Esophagus squamous epithelium (tissue), 5 donors: ENCODE measurements around the gene RAB4B. TPM values are rescaled to one million over a fixed set of nuclear protein-coding genes. Genes with fewer than 3 reads are reported as not detected.
A peak's percentile ranks its signal among the peaks of the same experiment; 100 is the strongest.

Source experiments
- DNase-seq: peaks from one replicate; lab custom pipeline; 2025; lab: John Stamatoyannopoulos, UW
- H3K27ac ChIP-seq, 4 donors: fragments of 200-600 bp; sonication (generic); one replicate each; pipeline ENCODE4 v1.5.1; 2016 to 2019; ENCODE audit warnings: mild to moderate bottlenecking in 1 of 4
- H3K27me3 ChIP-seq, 4 donors: fragments of 200-600 bp; sonication (generic); 1 replicate in 3 of 4; 2 replicates in 1 of 4; pipeline versions ENCODE4 v1.5.1 to v1.6.0; 2017 to 2021; ENCODE audit warnings: antibody characterized with exemption in 1 of 4
- H3K36me3 ChIP-seq, 3 donors: fragments of 200-600 bp; sonication (generic); one replicate each; pipeline ENCODE4 v1.5.1; 2016 to 2019
- H3K4me1 ChIP-seq, 3 donors: fragments of 200-600 bp; sonication (generic); one replicate each; pipeline ENCODE4 v1.5.1; 2017 to 2019
- H3K4me3 ChIP-seq, 4 donors: fragments of 200-600 bp; sonication (generic); 1 replicate in 3 of 4; 2 replicates in 1 of 4; pipeline ENCODE4 v1.5.1; 2016 to 2019; ENCODE audit warnings: mild to moderate bottlenecking in 2 of 4, moderate library complexity in 1 of 4
- H3K9me3 ChIP-seq, 3 donors: fragments of 200-600 bp; sonication (generic); one replicate each; pipeline ENCODE4 v1.5.1; 2016 to 2019
- CTCF ChIP-seq, 6 experiments: fragments of 450-650 bp in 4 of 6; fragments of 200-600 bp in 2 of 6; sonication (generic) in 2 of 6; IDR thresholded peaks; one replicate each; pipeline ENCODE4 v1.5.1; 2016 to 2019; ENCODE audit warnings: antibody characterized with exemption in 6 of 6, mild to moderate bottlenecking in 4 of 6, moderate library complexity in 4 of 6
- POLR2A ChIP-seq, 4 donors: fragments of 450-650 bp; IDR thresholded peaks; one replicate each; pipeline ENCODE4 v1.6.1; 2017; ENCODE audit warnings: antibody characterized with exemption in 4 of 4, mild to moderate bottlenecking in 4 of 4, moderate library complexity in 3 of 4
- WGBS, 2 donors: methylation state at CpG; one replicate each; pipeline ENCODE4 v1.1.5; 2018; 5-methylcytosine and 5-hydroxymethylcytosine counted together
- intact Hi-C: fragments of 100-400 bp; cut with DNase I; formaldehyde crosslinking; loops from one replicate; pipeline ENCODE4 v1.15.0; 2022
- total RNA-seq, 4 donors: library from RNA; depleted of rRNA; stranded (reverse); fragments of >200 nt; gene quantifications; one replicate each; pipeline ENCODE4 v1.1.0, GENCODE V29; 2016
- donor health status: DM: yes; HTN: yes; CAD: no.

RAB4B gene
- total RNA-seq, 4 donors from 2014 or later = 15.2 to 37.0 (median 20.5) TPM

GRCh38 chr19:40800339-40800996 is 22.4 kb downstream of the RAB4B start:
- no peak for DNase-seq
- TF ChIP-seq CTCF (IDR thresholded peaks at IDR 0.05) = no peak
- peak overlapping the region; percentile 69 to 98 (median 94) for H3K27ac ChIP-seq
- peak overlapping the region; percentile 85 to 99 (median 98) for H3K4me3 ChIP-seq
- no peaks in the 10 kb centered on the region for H3K27me3 ChIP-seq
- WGBS, 2 donors = 11% methylated on average over 3 of the region's 27 CpGs; no CpG with 5 or more reads in 1 of the 2 donors
- intact Hi-C loops = no loop called here
- H3K9me3 ChIP-seq = no peaks in the 10 kb centered on the region
- H3K4me1 ChIP-seq = peaks cover 55 to 66% (median 65%) of the 10 kb centered on the region in 3 donors
- peaks cover 11 to 42% (median 16%) of the 10 kb centered on the region in 3 donors for H3K36me3 ChIP-seq

GRCh38 chr19:40800997-40801377 is 22.9 kb downstream of the RAB4B start:
- Histone ChIP-seq H3K9me3 (no peaks in the 10 kb centered on the region), H3K27ac (peak overlapping the region in 3 of 4 donors; percentile 69 to 98 (median 95)), H3K4me1 (peaks cover 59 to 71% (median 70%) of the 10 kb centered on the region in 3 donors), H3K36me3 (peaks cover 11 to 38% (median 16%) of the 10 kb centered on the region in 3 donors), H3K27me3 (no peaks in the 10 kb centered on the region), H3K4me3 (peak overlapping the region in 3 of 4 donors; percentile 96 to 99 (median 99))
- intact Hi-C loops = no loop called here
- no peak for DNase-seq
- no peak for TF ChIP-seq POLR2A (IDR thresholded peaks at IDR 0.05)
- no peak for TF ChIP-seq CTCF (IDR thresholded peaks at IDR 0.05)
- WGBS, 2 donors = 77 to 98% methylated on average over 7 to 13 of the region's 27 CpGs

- peak overlapping the region; percentile 53 to 98 (median 92) for H3K27ac ChIP-seq
- WGBS, 2 donors = 44% methylated on average over 6 to 9 of the region's 13 CpGs
- intact Hi-C loops = no loop called here
- H3K27me3 ChIP-seq = no peaks in the 10 kb centered on the region
- no peak for TF ChIP-seq CTCF (IDR thresholded peaks at IDR 0.05)
- no peak for TF ChIP-seq POLR2A (IDR thresholded peaks at IDR 0.05)
- H3K36me3 ChIP-seq = peaks cover 10 to 33% (median 11%) of the 10 kb centered on the region in 3 donors
- no peaks in the 10 kb centered on the region for H3K9me3 ChIP-seq
- peak overlapping the region in 3 of 4 donors; percentile 0 to 99 (median 99) for H3K4me3 ChIP-seq
- no peak for DNase-seq
- peaks cover 66 to 78% (median 77%) of the 10 kb centered on the region in 3 donors for H3K4me1 ChIP-seq
These were observed 23.6 kb downstream of the RAB4B start for GRCh38 chr19:40801426-40802299.

- Histone ChIP-seq H3K27ac (peak overlapping the region; percentile 53 to 98 (median 86)), H3K4me3 (peak overlapping the region in 3 of 4 donors; percentile 0 to 55 (median 19)), H3K9me3 (no peaks in the 10 kb centered on the region), H3K4me1 (peaks cover 74 to 85% (median 82%) of the 10 kb centered on the region in 3 donors), H3K36me3 (peaks cover 10 to 38% (median 11%) of the 10 kb centered on the region in 3 donors), H3K27me3 (no peaks in the 10 kb centered on the region)
- WGBS, 2 donors = 4 to 8% methylated on average over 4 to 8 of the region's 11 CpGs
- TF ChIP-seq POLR2A (IDR thresholded peaks at IDR 0.05) (no peak), CTCF (IDR thresholded peaks at IDR 0.05) (no peak)
- DNase-seq = no peak
- intact Hi-C loops = no loop called here
These were observed 24.5 kb downstream of the RAB4B start for GRCh38 chr19:40802300-40803169.
